Esophagus mucosa (tissue), 1 donor: Measurements from ENCODE around the gene EPG5. TPM values are rescaled to one million over a fixed set of nuclear protein-coding genes. Genes with fewer than 3 reads are reported as not detected.
A peak's percentile ranks its signal among the peaks of the same experiment; 100 is the strongest.

Experiments used
- ATAC-seq: fragments of 200-7000 bp; cut with Tn5 transposase; one replicate; pipeline ENCODE4 v1.9.1; 2020
- total RNA-seq: library from RNA; stranded (reverse); gene quantifications from one replicate; pipeline ENCODE4 v1.2.4, GENCODE V29; 2023
- donor health status: DM: yes; HTN: yes; CAD: no.

The EPG5 gene
- total RNA-seq, 1 donor from 2014 or later = 12.2 TPM

- peak; percentile 77 for ATAC-seq
These were observed 56.6 kb downstream of the EPG5 start for GRCh38 chr18:45910405-45911023.

- no peak for ATAC-seq
These were observed 65.4 kb downstream of the EPG5 start for GRCh38 chr18:45901654-45902210.

- no peak for ATAC-seq
These were observed 66.5 kb downstream of the EPG5 start for GRCh38 chr18:45900623-45901022.

- ATAC-seq = no peak
These were observed 70.1 kb downstream of the EPG5 start for GRCh38 chr18:45896991-45897390.

- no peak for ATAC-seq
These were observed 70.7 kb downstream of the EPG5 start for GRCh38 chr18:45896452-45896851.

GRCh38 chr18:45895339-45895738 is 71.8 kb downstream of the EPG5 start:
- ATAC-seq = no peak

- no peak for ATAC-seq
These were observed 72.3 kb downstream of the EPG5 start for GRCh38 chr18:45894818-45895217.

GRCh38 chr18:45891806-45892205 is 75.3 kb downstream of the EPG5 start:
- ATAC-seq = no peak

- ATAC-seq = no peak
These were observed 76.5 kb downstream of the EPG5 start for GRCh38 chr18:45890606-45891005.

GRCh38 chr18:45889419-45890064 is 77.6 kb downstream of the EPG5 start:
- ATAC-seq = no peak

GRCh38 chr18:45887585-45887984 is 79.5 kb downstream of the EPG5 start:
- no peak for ATAC-seq

- no peak for ATAC-seq
These were observed 86.1 kb downstream of the EPG5 start for GRCh38 chr18:45880876-45881558.

GRCh38 chr18:45879681-45880655 is 87.2 kb downstream of the EPG5 start:
- ATAC-seq = peak; percentile 91

- no peak for ATAC-seq
These were observed 89.7 kb downstream of the EPG5 start for GRCh38 chr18:45877403-45877802.

GRCh38 chr18:45876161-45876560 is 91.0 kb downstream of the EPG5 start:
- no peak for ATAC-seq

- ATAC-seq = peak; percentile 22
These were observed 92.5 kb downstream of the EPG5 start for GRCh38 chr18:45874491-45875184.

GRCh38 chr18:45871431-45872084 is 95.6 kb downstream of the EPG5 start:
- ATAC-seq = no peak

GRCh38 chr18:45870419-45870818 is 96.7 kb downstream of the EPG5 start:
- ATAC-seq = no peak

- ATAC-seq = no peak
These were observed 101.7 kb downstream of the EPG5 start for GRCh38 chr18:45865466-45865865.

GRCh38 chr18:45864081-45864480 is 103.0 kb downstream of the EPG5 start:
- no peak for ATAC-seq

GRCh38 chr18:45863469-45863868 is 103.7 kb downstream of the EPG5 start:
- no peak for ATAC-seq
